IMR-90 (cell line): ENCODE results near the gene INAVA. TPM values are rescaled to one million over a fixed set of nuclear protein-coding genes. Genes with fewer than 3 reads are reported as not detected.

ENCODE experiments used
- ATAC-seq: fragments of 200-7000 bp; cut with Tn5 transposase; 2 replicates; pipeline ENCODE4 v1.9.1; 2020; ENCODE audit warnings: low read depth, mild to moderate bottlenecking, moderate library complexity
- BruUV-seq: library from RNA; stranded (reverse); fragments of 400-500 nt; replicated peaks from 2 replicates; lab custom pipeline; 2021; lab: Mats Ljungman, UMichigan
- CTCF ChIA-PET: fragments of 300-600 bp; formaldehyde crosslinking; extraction: SDS; loops from one replicate; lab custom pipeline; 2021; ENCODE audit warnings: antibody characterized with exemption; lab: Yijun Ruan, JAX
- POLR2A ChIA-PET: fragments of 300-600 bp; sonication (Branson Sonifier 250); formaldehyde crosslinking; loops from one replicate; lab custom pipeline; 2022; ENCODE audit warnings: antibody characterized with exemption; ENCODE audit not compliant: unreplicated experiment; lab: Charles Lee
- DNase-seq: peaks from one replicate; pipeline ENCODE4 v3.0.0; 2013
- H2AFZ ChIP-seq: replicated peaks from 2 replicates; pipeline ENCODE3; 2013; ENCODE audit warnings: low read length, mild to moderate bottlenecking; ENCODE audit not compliant: poor library complexity
- H2AK5ac ChIP-seq: 2 replicates; pipeline ENCODE4 v1.6.1; 2013; ENCODE audit warnings: low read depth, low read length, inconsistent platforms
- H2AK9ac ChIP-seq: replicated peaks from 2 replicates; pipeline ENCODE3; 2013; ENCODE audit warnings: mild to moderate bottlenecking, low read depth, low read length, moderate library complexity; ENCODE audit not compliant: poor library complexity
- H2BK120ac ChIP-seq: 2 replicates; pipeline ENCODE4 v1.6.1; 2013; ENCODE audit warnings: low read depth, low read length, inconsistent platforms
- H2BK15ac ChIP-seq: 3 replicates; pipeline ENCODE4 v1.6.1; 2013; ENCODE audit warnings: low read depth, low read length, inconsistent platforms
- H2BK20ac ChIP-seq: 2 replicates; pipeline ENCODE4 v1.6.1; 2013; ENCODE audit warnings: low read depth, mild to moderate bottlenecking, inconsistent platforms, low read length, moderate library complexity
- H2BK5ac ChIP-seq: 2 replicates; pipeline ENCODE4 v1.6.1; 2013; ENCODE audit warnings: mild to moderate bottlenecking, low read depth, low read length, inconsistent platforms; ENCODE audit not compliant: poor library complexity, severe bottlenecking
- H3K14ac ChIP-seq: replicated peaks from 2 replicates; pipeline ENCODE4 v1.6.1; 2013; ENCODE audit warnings: low read depth, low read length, inconsistent platforms
- H3K18ac ChIP-seq: 2 replicates; pipeline ENCODE4 v1.6.1; 2013; ENCODE audit warnings: low read depth, low read length, control low read depth
- H3K23ac ChIP-seq: 2 replicates; pipeline ENCODE4 v1.6.1; 2013; ENCODE audit warnings: low read depth, low read length, inconsistent platforms
- H3K27ac ChIP-seq: 2 replicates; pipeline ENCODE4 v1.5.1; 2013; ENCODE audit warnings: mild to moderate bottlenecking, control low read depth, low read length; ENCODE audit not compliant: insufficient read depth
- H3K27me3 ChIP-seq: 2 replicates; pipeline ENCODE4 v1.6.1; 2013; ENCODE audit warnings: low read length; ENCODE audit not compliant: control insufficient read depth, insufficient read depth
- H3K36me3 ChIP-seq: 2 replicates; pipeline ENCODE4 v1.6.1; 2013; ENCODE audit warnings: low read length, mixed read lengths; ENCODE audit not compliant: control insufficient read depth, insufficient read depth
- H3K4ac ChIP-seq: 2 replicates; pipeline ENCODE4 v1.6.1; 2013; ENCODE audit warnings: low read depth, low read length, inconsistent platforms
- H3K4me1 ChIP-seq: 2 replicates; pipeline ENCODE4 v1.6.1; 2013; ENCODE audit warnings: low read length, mixed read lengths; ENCODE audit not compliant: control insufficient read depth, insufficient read depth
- H3K4me2 ChIP-seq: 2 replicates; pipeline ENCODE4 v1.6.1; 2013; ENCODE audit warnings: low read depth, mild to moderate bottlenecking, control low read depth, low read length, moderate library complexity
- H3K4me3 ChIP-seq: 2 replicates; pipeline ENCODE4 v1.5.1; 2013; ENCODE audit warnings: low read depth, mild to moderate bottlenecking, control low read depth, low read length, moderate library complexity; ENCODE audit not compliant: insufficient read depth
- H3K56ac ChIP-seq: 2 replicates; pipeline ENCODE4 v1.6.1; 2013; ENCODE audit warnings: low read length, inconsistent platforms; ENCODE audit not compliant: insufficient read depth; ENCODE audit errors: extremely low read depth
- H3K79me1 ChIP-seq, 2 experiments: 2 replicates each; pipeline ENCODE4 v1.6.1; 2013; ENCODE audit warnings: low read length in 2 of 2, inconsistent platforms in 1 of 2, low read depth in 1 of 2
- H3K9ac ChIP-seq: 2 replicates; pipeline ENCODE4 v1.6.1; 2013; ENCODE audit warnings: low read depth, low read length, control low read depth
- H3K9me1 ChIP-seq: 2 replicates; pipeline ENCODE4 v1.6.1; 2013; ENCODE audit warnings: low read length, inconsistent platforms; ENCODE audit not compliant: insufficient read depth
- H3K9me3 ChIP-seq: 2 replicates; pipeline ENCODE4 v1.6.1; 2013; ENCODE audit warnings: low read length; ENCODE audit not compliant: control insufficient read depth, insufficient read depth
- H4K20me1 ChIP-seq: 2 replicates; pipeline ENCODE4 v1.6.1; 2013; ENCODE audit warnings: low read length, inconsistent platforms; ENCODE audit not compliant: insufficient read depth
- H4K5ac ChIP-seq: 2 replicates; pipeline ENCODE4 v1.6.1; 2013; ENCODE audit warnings: mild to moderate bottlenecking, low read depth, low read length, control low read depth
- H4K8ac ChIP-seq, 2 experiments: 2 replicates each; pipeline ENCODE4 v1.6.1; 2013; ENCODE audit warnings: low read depth in 2 of 2, low read length in 2 of 2, control low read depth in 1 of 2, inconsistent platforms in 1 of 2
- H4K91ac ChIP-seq: 2 replicates; pipeline ENCODE4 v1.6.1; 2013; ENCODE audit warnings: low read depth, low read length, inconsistent platforms; ENCODE audit not compliant: insufficient read depth
- BHLHE40 ChIP-seq: fragments of 150-350 bp; IDR thresholded peaks from 2 replicates; pipeline ENCODE4 v1.6.1; 2016; ENCODE audit warnings: mild to moderate bottlenecking, low read depth, low read length
- CEBPB ChIP-seq: IDR thresholded peaks from 2 replicates; pipeline ENCODE4 v1.6.1; 2012; ENCODE audit warnings: low read depth, low read length, improper control_type of control experiment
- CTCF ChIP-seq: conservative IDR thresholded peaks from 2 replicates; pipeline ENCODE4 v1.5.1; 2012; ENCODE audit warnings: mild to moderate bottlenecking, low read depth, low read length, improper control_type of control experiment
- ELK1 ChIP-seq: fragments of 150-350 bp; IDR thresholded peaks from 2 replicates; pipeline ENCODE4 v1.6.1; 2016; ENCODE audit warnings: low read depth, mild to moderate bottlenecking, low read length, moderate library complexity, borderline replicate concordance
- FOS ChIP-seq: fragments of 150-350 bp; IDR thresholded peaks from 2 replicates; pipeline ENCODE4 v1.6.1; 2016; ENCODE audit warnings: low read depth, low read length
- MAZ ChIP-seq: IDR thresholded peaks from 2 replicates; pipeline ENCODE4 v1.6.1; 2012; ENCODE audit warnings: low read depth, mild to moderate bottlenecking, low read length, improper control_type of control experiment, moderate library complexity, borderline replicate concordance
- NFE2L2 ChIP-seq: fragments of 150-350 bp; IDR thresholded peaks from 2 replicates; pipeline ENCODE4 v1.6.1; 2016; ENCODE audit warnings: low read depth, mild to moderate bottlenecking, low read length
- POLR2A ChIP-seq: IDR thresholded peaks from 2 replicates; pipeline ENCODE4 v1.6.1; 2012; ENCODE audit warnings: mild to moderate bottlenecking, low read depth, low read length
- RAD21 ChIP-seq: IDR thresholded peaks from 2 replicates; pipeline ENCODE4 v1.6.1; 2012; ENCODE audit warnings: low read length, improper control_type of control experiment
- RCOR1 ChIP-seq: IDR thresholded peaks from 2 replicates; pipeline ENCODE4 v1.6.1; 2012; ENCODE audit warnings: mild to moderate bottlenecking, low read length, improper control_type of control experiment; ENCODE audit not compliant: insufficient replicate concordance
- SMC3 ChIP-seq: fragments of 150-350 bp; IDR thresholded peaks from 2 replicates; pipeline ENCODE4 v1.6.1; 2016; ENCODE audit warnings: low read depth, mild to moderate bottlenecking, antibody characterized with exemption, low read length, moderate library complexity
- WGBS, 2 experiments: methylation state at CpG; one replicate each; pipeline versions ENCODE4 v1.1.5 to v1.1.7; 2013; ENCODE audit warnings: missing lambda C conversion rate in 2 of 2; ENCODE audit not compliant: insufficient read length in 1 of 2; ENCODE audit errors: extremely low coverage in 2 of 2; 5-methylcytosine and 5-hydroxymethylcytosine counted together
- dilution Hi-C: fragments of 300-500 bp; cut with HindIII; formaldehyde crosslinking; loops from one replicate; pipeline ENCODE4 v1.14.3; 2018; ENCODE audit warnings: low sequenced_read_pairs; ENCODE audit not compliant: unreplicated experiment
- in situ Hi-C: fragments of 300-500 bp; cut with MboI; formaldehyde crosslinking; loops from 3 replicates; pipeline ENCODE4 v1.14.3; 2019; ENCODE audit warnings: low sequenced_read_pairs, inconsistent platforms, mixed read lengths
- intact Hi-C: fragments of 100-400 bp; cut with micrococcal nuclease; formaldehyde crosslinking; loops from 2 replicates; pipeline ENCODE4 v1.10.0; 2022
- polyA plus RNA-seq, 3 experiments: library from polyadenylated mRNA; depleted of rRNA; stranded (reverse); fragments of >200 nt; gene quantifications; 2 replicates each; pipeline ENCODE4 v1.2.3, GENCODE V29; 2012; ENCODE audit warnings: low replicate concordance in 1 of 3
- total RNA-seq: library from RNA; depleted of rRNA; stranded (reverse); fragments of >200 nt; gene quantifications from 2 replicates; pipeline ENCODE4 v1.2.3, GENCODE V29; 2012

Gene INAVA
- total and polyA plus RNA-seq, 2 of the 4 experiments (the other 2 are of a cell fraction), result under 0.01 to 0.07 TPM

- Histone ChIP-seq H2BK20ac (no peak overlapping the region), H3K23ac (no peak overlapping the region), H3K4me1 (no peaks in the 10 kb centered on the region), H3K36me3 (no peaks in the 10 kb centered on the region), H3K56ac (no peak overlapping the region), H3K18ac (no peak overlapping the region), H3K27ac (no peak overlapping the region), H3K27me3 (peaks cover 23% of the 10 kb centered on the region), H3K4me2 (no peak overlapping the region), H3K9me3 (no peaks in the 10 kb centered on the region), H2BK15ac (no peak overlapping the region), H4K8ac (no peak overlapping the region), H2AK9ac (no peak overlapping the region), H2AK5ac (no peak overlapping the region), H3K9ac (no peak overlapping the region), H2BK120ac (no peak overlapping the region), H4K91ac (no peak overlapping the region), H3K79me1 (no peaks in the 10 kb centered on the region), H3K9me1 (no peaks in the 10 kb centered on the region), H4K20me1 (no peaks in the 10 kb centered on the region; the same call in 1 of the 2 replicates), H3K4ac (no peak overlapping the region), H2AFZ (no peak overlapping the region), H2BK5ac (no peak overlapping the region), H3K14ac (no peak overlapping the region), H3K4me3 (no peak overlapping the region), H4K5ac (no peak overlapping the region)
- 100% methylated on average over 1 of the region's 5 CpGs; no CpG with 5 or more reads in 1 of the 2 experiments for WGBS, 2 experiments
- BruUV-seq, result no TSS peak
- intact Hi-C loops, result no loop called here
- ATAC-seq, result no peak
- DNase-seq, result no peak
- in situ Hi-C loops, result no loop called here
- dilution Hi-C loops, result no loop called here
- POLR2A ChIA-PET, result interaction anchor here (0.6 kb wide), 1 partner anchor 150 kb away, joined by 3 read pairs; no protein-coding TSS in a partner anchor
- TF ChIP-seq FOS (no peak), CEBPB (no peak), BHLHE40 (no peak), MAZ (no peak), CTCF (no peak), RAD21 (no peak), RCOR1 (no peak), NFE2L2 (no peak), POLR2A (no peak), SMC3 (no peak), ELK1 (no peak)
- CTCF ChIA-PET, result no interaction called here
These were observed 6.7 kb downstream of the INAVA start for GRCh38 chr1:200901350-200901749.
